CD4-positive, alpha-beta memory T cell (primary cell): ENCODE data around the gene NPLOC4. TPM values are rescaled to one million over a fixed set of nuclear protein-coding genes. Genes with fewer than 3 reads are reported as not detected.

Experiments used
- CTCF ChIA-PET: fragments of 350-600 bp; sonication (Branson Sonifier 250); formaldehyde crosslinking; loops from one replicate; lab custom pipeline; 2021; ENCODE audit warnings: inconsistent platforms; ENCODE audit not compliant: partially characterized antibody; lab: Charles Lee
- POLR2A ChIA-PET: fragments of 350-600 bp; sonication (Branson Sonifier 250); formaldehyde crosslinking; loops from one replicate; lab custom pipeline; 2021; ENCODE audit not compliant: partially characterized antibody; lab: Charles Lee
- DNase-seq, 5 donors: peaks; one replicate each; pipeline versions ENCODE4 v3.0.0 to v3.0.0-alpha.2; 2020 to 2022; ENCODE audit warnings: mixed read lengths in 1 of 5
- H3K27ac ChIP-seq: one replicate; pipeline ENCODE4 v1.7.0; 2013; ENCODE audit warnings: low read depth, low read length
- H3K27me3 ChIP-seq: 2 replicates; pipeline ENCODE4 v1.7.0; 2013; ENCODE audit warnings: mild to moderate bottlenecking, low read length, moderate library complexity; ENCODE audit not compliant: insufficient read depth
- H3K36me3 ChIP-seq: 2 replicates; pipeline ENCODE4 v1.7.0; 2013; ENCODE audit warnings: mild to moderate bottlenecking, low read length, moderate library complexity; ENCODE audit not compliant: insufficient read depth
- H3K4me1 ChIP-seq: 2 replicates; pipeline ENCODE4 v1.7.0; 2013; ENCODE audit warnings: mild to moderate bottlenecking, low read length, moderate library complexity; ENCODE audit not compliant: insufficient read depth
- H3K4me3 ChIP-seq, 2 donors: one replicate each; pipeline ENCODE4 v1.7.0; 2013; ENCODE audit warnings: low read length in 2 of 2, mild to moderate bottlenecking in 1 of 2
- H3K9me3 ChIP-seq, 2 donors: one replicate each; pipeline ENCODE4 v1.7.0; 2013; ENCODE audit warnings: low read length in 2 of 2, control low read depth in 1 of 2; ENCODE audit not compliant: control insufficient read depth in 1 of 2
- H3K27ac Mint-ChIP-seq, 7 donors: one replicate each; pipeline ENCODE4 v1.8.0; 2020 to 2021; ENCODE audit warnings: mixed read lengths in 7 of 7, mild to moderate bottlenecking in 6 of 7, inconsistent platforms in 3 of 7, moderate library complexity in 3 of 7
- H3K27me3 Mint-ChIP-seq, 2 donors: one replicate each; pipeline ENCODE4 v1.8.0; 2020 to 2021; ENCODE audit warnings: mixed read lengths in 2 of 2
- H3K36me3 Mint-ChIP-seq, 2 donors: one replicate each; pipeline ENCODE4 v1.8.0; 2020 to 2021; ENCODE audit warnings: mixed read lengths in 2 of 2, inconsistent platforms in 1 of 2, mild to moderate bottlenecking in 1 of 2
- H3K4me1 Mint-ChIP-seq, 4 donors: one replicate each; pipeline ENCODE4 v1.8.0; 2020 to 2021; ENCODE audit warnings: mixed read lengths in 4 of 4, mild to moderate bottlenecking in 1 of 4
- H3K4me3 Mint-ChIP-seq, 8 donors: one replicate each; pipeline ENCODE4 v1.8.0; 2020 to 2021; ENCODE audit warnings: mixed read lengths in 8 of 8, mild to moderate bottlenecking in 7 of 8, moderate library complexity in 6 of 8, inconsistent platforms in 3 of 8
- H3K9me3 Mint-ChIP-seq, 8 donors: one replicate each; pipeline ENCODE4 v1.8.0; 2020 to 2021; ENCODE audit warnings: mixed read lengths in 8 of 8, mild to moderate bottlenecking in 5 of 8, inconsistent platforms in 3 of 8, moderate library complexity in 1 of 8
- intact Hi-C: fragments of 100-400 bp; cut with micrococcal nuclease; formaldehyde crosslinking; loops from one replicate; pipeline ENCODE4 v1.15.1; 2023
- polyA plus RNA-seq, 2 donors: library from polyadenylated mRNA; unstranded; fragments of 300-500 nt; fragmentation: Illumina TruSeq; gene quantifications; one replicate each; pipeline ENCODE4 v1.2.3, GENCODE V29; 2021
- total RNA-seq, 2 experiments: library from RNA; stranded (reverse); gene quantifications; one replicate each; pipeline ENCODE4 v1.2.3, GENCODE V29; 2021

The NPLOC4 gene
- total and polyA plus RNA-seq, 4 experiments from 2014 or later = 61.1 to 105 (median 80.8) TPM

DNA sequence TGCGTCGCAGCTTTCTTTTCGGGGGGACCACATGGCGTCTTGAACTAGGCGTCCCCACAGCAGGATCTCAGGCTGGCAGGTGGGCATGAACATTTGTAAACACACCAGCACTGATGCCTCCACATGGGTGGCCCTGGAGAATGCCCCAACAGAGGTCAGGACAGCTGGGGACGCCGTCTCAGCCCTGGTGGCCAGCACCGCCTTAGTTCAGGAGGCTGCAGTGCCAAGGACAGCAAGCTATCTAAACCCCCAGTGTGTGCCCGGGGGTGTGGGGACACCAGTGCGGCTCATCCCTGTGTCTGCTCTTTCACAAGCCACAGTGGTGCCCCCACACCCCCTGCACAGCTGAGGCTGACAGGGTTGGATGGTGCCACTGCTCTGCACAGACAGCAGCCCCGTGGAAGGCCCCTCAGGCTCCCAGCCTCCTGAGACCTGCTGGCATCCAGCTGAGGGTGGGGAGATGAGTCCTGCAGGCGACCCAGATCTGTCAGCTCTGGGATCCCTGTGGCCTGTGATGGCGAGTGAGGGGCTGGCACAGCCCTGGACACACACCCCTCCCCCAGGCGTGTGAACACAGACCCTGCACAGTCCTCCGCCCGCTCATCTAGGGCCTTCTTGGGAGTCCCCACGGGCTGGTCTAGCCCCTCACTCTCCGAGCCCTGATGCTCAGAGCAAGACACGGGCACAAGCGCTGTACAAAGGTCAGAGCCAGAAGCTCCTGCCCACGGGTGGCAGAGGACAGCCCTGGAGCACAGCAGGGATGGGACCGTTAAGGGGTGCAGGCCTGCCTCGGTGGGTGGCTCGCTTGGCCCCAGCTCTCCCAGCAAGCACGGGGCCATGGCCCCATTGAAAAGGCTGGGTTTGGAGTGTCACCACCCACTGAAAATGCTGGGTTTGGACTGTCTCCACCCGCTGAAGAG lies 98.0 kb downstream of the NPLOC4 start:
- H3K27me3 Mint-ChIP-seq = peaks cover 6 to 10% of the 10 kb centered on the region in 2 donors
- intact Hi-C loops = loop anchor here (5.0 kb wide), 1 partner anchor 287 kb away; no protein-coding TSS in a partner anchor
- Histone ChIP-seq H3K4me3 (no peak overlapping the region), H3K27ac (no peak overlapping the region), H3K4me1 (peaks cover 7% of the 10 kb centered on the region), H3K27me3 (peaks cover 3% of the 10 kb centered on the region), H3K9me3 (no peaks in the 10 kb centered on the region), H3K36me3 (peaks cover 8% of the 10 kb centered on the region)
- ChIA-PET POLR2A (interaction anchor here (0.9 to 3.4 kb wide), 2 partner anchors 13 to 22 kb away, joined by 5 to 16 read pairs; partner anchors contain the start of gene FAAP100), CTCF (interaction anchor here (0.7 to 2.3 kb wide), 3 partner anchors 20 to 397 kb away, joined by 3 to 9 read pairs (median 3); no protein-coding TSS in a partner anchor)
- H3K4me1 Mint-ChIP-seq = no peaks in the 10 kb centered on the region
- no peaks in the 10 kb centered on the region for H3K9me3 Mint-ChIP-seq
- H3K36me3 Mint-ChIP-seq = peaks cover 10 to 11% of the 10 kb centered on the region in 2 donors
- H3K27ac Mint-ChIP-seq = no peak overlapping the region
- DNase-seq = no peak
- H3K4me3 Mint-ChIP-seq = no peak overlapping the region

GRCh38 chr17:81537856-81538555 lies 98.9 kb downstream of the NPLOC4 start:
- peaks cover 10% of the 10 kb centered on the region in 2 donors for H3K27me3 Mint-ChIP-seq
- H3K4me3 Mint-ChIP-seq = peak overlapping the region in 1 of 8 donors; percentile 73
- CTCF ChIA-PET = interaction anchor here (0.7 to 2.3 kb wide), 3 partner anchors 19 to 396 kb away, joined by 3 to 9 read pairs (median 3); no protein-coding TSS in a partner anchor
- peaks cover 3% of the 10 kb centered on the region for H3K27me3 ChIP-seq
- peaks cover 9 to 11% of the 10 kb centered on the region in 2 donors for H3K36me3 Mint-ChIP-seq
- H3K9me3 ChIP-seq = no peaks in the 10 kb centered on the region
- peaks cover 5% of the 10 kb centered on the region for H3K36me3 ChIP-seq
- POLR2A ChIA-PET = interaction anchor here (0.9 to 3.4 kb wide), 2 partner anchors 14 to 23 kb away, joined by 5 to 16 read pairs; partner anchors contain the start of gene FAAP100
- H3K4me1 ChIP-seq = peaks cover 7% of the 10 kb centered on the region
- no peak for DNase-seq
- H3K4me3 ChIP-seq = no peak overlapping the region
- H3K4me1 Mint-ChIP-seq = no peaks in the 10 kb centered on the region
- intact Hi-C loops = loop anchor here (5.0 kb wide), 1 partner anchor 286 kb away; no protein-coding TSS in a partner anchor
- no peak overlapping the region for H3K27ac Mint-ChIP-seq
- no peak overlapping the region for H3K27ac ChIP-seq
- H3K9me3 Mint-ChIP-seq = no peaks in the 10 kb centered on the region

GRCh38 chr17:81537343-81537855 lies 99.5 kb downstream of the NPLOC4 start:
- Mint-ChIP-seq H3K27me3 (peaks cover 10% of the 10 kb centered on the region in 2 donors), H3K9me3 (no peaks in the 10 kb centered on the region), H3K36me3 (peaks cover 6 to 11% of the 10 kb centered on the region in 2 donors), H3K27ac (no peak overlapping the region), H3K4me3 (no peak overlapping the region), H3K4me1 (no peaks in the 10 kb centered on the region)
- Histone ChIP-seq H3K36me3 (no peaks in the 10 kb centered on the region), H3K27ac (no peak overlapping the region), H3K27me3 (peaks cover 3% of the 10 kb centered on the region), H3K4me3 (no peak overlapping the region), H3K9me3 (no peaks in the 10 kb centered on the region), H3K4me1 (peaks cover 7% of the 10 kb centered on the region)
- DNase-seq = peak in 1 of 5 donors; percentile 26
- ChIA-PET CTCF (interaction anchor here (2.3 kb wide), 1 partner anchor 19 kb away, joined by 9 read pairs; no protein-coding TSS in a partner anchor), POLR2A (interaction anchor here (0.9 to 3.4 kb wide), 3 partner anchors 15 to 24 kb away, joined by 4 to 16 read pairs (median 5); partner anchors contain the start of genes ACTG1 and FAAP100)
- intact Hi-C loops = loop anchor here (5.0 kb wide), 1 partner anchor 285 kb away; no protein-coding TSS in a partner anchor

DNA sequence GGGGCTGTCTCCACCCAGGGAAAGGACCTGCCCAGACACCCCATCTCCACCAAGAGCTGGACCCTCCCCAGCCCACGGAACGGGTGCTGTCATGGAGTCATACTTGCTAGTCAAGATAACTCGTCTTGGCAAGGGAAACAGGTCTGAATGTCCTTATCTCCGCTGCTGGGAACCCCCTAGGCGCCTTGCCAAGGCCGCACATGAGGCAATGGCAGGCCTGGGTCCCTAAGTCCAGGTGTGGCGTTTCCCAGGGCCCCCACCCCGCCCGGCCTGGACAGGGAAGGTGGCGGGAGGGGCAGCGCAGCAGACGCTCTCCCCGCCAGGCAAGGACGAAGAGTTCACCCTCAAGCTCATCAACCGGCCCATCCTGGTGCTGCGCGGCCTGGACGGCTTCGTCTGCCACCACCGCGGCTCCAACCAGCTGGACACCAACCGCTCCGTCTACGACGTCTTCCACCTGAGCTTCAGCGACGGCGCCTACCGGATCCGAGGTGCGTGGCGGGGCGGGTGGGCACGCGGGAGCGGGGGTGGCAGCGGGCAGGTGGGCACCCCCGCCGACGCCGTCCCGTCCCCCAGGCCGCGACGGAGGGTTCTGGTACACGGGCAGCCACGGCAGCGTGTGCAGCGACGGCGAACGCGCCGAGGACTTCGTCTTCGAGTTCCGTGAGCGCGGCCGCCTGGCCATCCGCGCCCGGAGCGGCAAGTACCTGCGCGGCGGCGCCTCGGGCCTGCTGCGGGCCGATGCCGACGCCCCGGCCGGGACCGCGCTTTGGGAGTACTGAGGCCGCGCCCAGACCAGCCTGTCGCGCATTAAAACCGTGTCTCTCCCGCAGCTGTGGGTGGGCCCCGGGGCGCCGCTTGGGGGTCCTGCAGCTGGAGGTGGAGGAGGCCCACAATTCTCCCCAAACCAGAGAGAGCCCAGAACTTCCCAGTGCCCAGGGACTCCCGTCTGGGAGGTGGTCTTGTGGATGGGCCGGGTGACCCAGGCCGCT lies 100.3 kb downstream of the NPLOC4 start:
- Mint-ChIP-seq H3K9me3 (no peaks in the 10 kb centered on the region), H3K4me1 (no peaks in the 10 kb centered on the region), H3K27ac (no peak overlapping the region), H3K27me3 (peaks cover 10% of the 10 kb centered on the region in 2 donors), H3K36me3 (peaks cover 6 to 7% of the 10 kb centered on the region in 2 donors), H3K4me3 (no peak overlapping the region)
- no peak overlapping the region for H3K27ac ChIP-seq
- ChIA-PET CTCF (interaction anchor here (2.3 kb wide), 1 partner anchor 18 kb away, joined by 9 read pairs; no protein-coding TSS in a partner anchor), POLR2A (interaction anchor here (1.6 to 3.4 kb wide), 2 partner anchors 15 to 24 kb away, joined by 4 to 16 read pairs; partner anchors contain the start of genes ACTG1 and FAAP100)
- no peak for DNase-seq
- H3K27me3 ChIP-seq = peaks cover 3% of the 10 kb centered on the region
- H3K4me3 ChIP-seq = no peak overlapping the region
- intact Hi-C loops = loop anchor here (5.0 kb wide), 1 partner anchor 284 kb away; no protein-coding TSS in a partner anchor
- peaks cover 7% of the 10 kb centered on the region for H3K4me1 ChIP-seq
- H3K9me3 ChIP-seq = no peaks in the 10 kb centered on the region
- no peaks in the 10 kb centered on the region for H3K36me3 ChIP-seq

GRCh38 chr17:81535480-81536298 lies 101.2 kb downstream of the NPLOC4 start:
- peaks cover 3% of the 10 kb centered on the region for H3K27me3 ChIP-seq
- peaks cover 4 to 6% of the 10 kb centered on the region in 2 donors for H3K36me3 Mint-ChIP-seq

More at GRCh38 chr17:81535480-81536298, 101.2 kb downstream of the NPLOC4 start:
- Mint-ChIP-seq H3K27ac (no peak overlapping the region), H3K9me3 (no peaks in the 10 kb centered on the region), H3K4me1 (no peaks in the 10 kb centered on the region), H3K4me3 (no peak overlapping the region), H3K27me3 (peaks cover 10% of the 10 kb centered on the region in 2 donors)
- Histone ChIP-seq H3K4me1 (peaks cover 7% of the 10 kb centered on the region), H3K4me3 (no peak overlapping the region), H3K36me3 (no peaks in the 10 kb centered on the region), H3K27ac (no peak overlapping the region), H3K9me3 (no peaks in the 10 kb centered on the region)
- CTCF ChIA-PET = no interaction called here
- intact Hi-C loops = loop anchor here (5.0 kb wide), 1 partner anchor 283 kb away; no protein-coding TSS in a partner anchor
- no peak for DNase-seq
- POLR2A ChIA-PET = interaction anchor here (1.6 to 3.4 kb wide), 2 partner anchors 16 to 23 kb away, joined by 4 to 16 read pairs; partner anchors contain the start of genes ACTG1 and FAAP100
